Lower lobe of right lung (tissue), 2 donors: ENCODE data around the gene LOXL1. TPM values are rescaled to one million over a fixed set of nuclear protein-coding genes. Genes with fewer than 3 reads are reported as not detected.
A peak's percentile ranks its signal among the peaks of the same experiment; 100 is the strongest.

Source experiments
- ATAC-seq, 2 donors: fragments of 200-7000 bp; cut with Tn5 transposase; one replicate each; pipeline ENCODE4 v1.9.1; 2020 to 2022; ENCODE audit warnings: mild to moderate bottlenecking in 2 of 2, moderate library complexity in 2 of 2
- DNase-seq: peaks from one replicate; pipeline ENCODE4 v3.0.0-alpha.2; 2020
- H3K27ac ChIP-seq: fragments of 200-600 bp; one replicate; pipeline ENCODE4 v1.8.0; 2022
- H3K27me3 ChIP-seq: fragments of 200-600 bp; one replicate; pipeline ENCODE4 v1.8.0; 2022; ENCODE audit warnings: low read depth
- H3K36me3 ChIP-seq: fragments of 200-600 bp; one replicate; pipeline ENCODE4 v1.8.0; 2022; ENCODE audit warnings: mild to moderate bottlenecking
- H3K4me1 ChIP-seq: fragments of 200-600 bp; one replicate; pipeline ENCODE4 v1.8.0; 2022
- H3K4me3 ChIP-seq: fragments of 200-600 bp; one replicate; pipeline ENCODE4 v1.8.0; 2022; ENCODE audit warnings: mild to moderate bottlenecking
- H3K9me3 ChIP-seq: fragments of 200-600 bp; one replicate; pipeline ENCODE4 v1.8.0; 2022
- intact Hi-C: fragments of 100-400 bp; cut with DNase I; formaldehyde crosslinking; loops from one replicate; pipeline ENCODE4 v1.11.0; 2022
- total RNA-seq: library from RNA; stranded (reverse); fragmentation: NEBNext Ultra II Directional; extraction: Animal tissue kit (Norgen Biotek cat#: 25700); gene quantifications from one replicate; pipeline ENCODE4 v1.2.1, GENCODE V29; 2021
- TF ChIP-seq, protein P1 (sequence below): fragments of 200-600 bp; IDR thresholded peaks from one replicate; pipeline ENCODE4 v1.8.0; 2022; ENCODE audit warnings: antibody characterized with exemption, mild to moderate bottlenecking
- donor health status: DM: no; HTN: yes; CAD: no; lungs with severe emphysema.

LOXL1 gene
- total RNA-seq, 1 donor from 2014 or later: 7.6 TPM

DNA sequence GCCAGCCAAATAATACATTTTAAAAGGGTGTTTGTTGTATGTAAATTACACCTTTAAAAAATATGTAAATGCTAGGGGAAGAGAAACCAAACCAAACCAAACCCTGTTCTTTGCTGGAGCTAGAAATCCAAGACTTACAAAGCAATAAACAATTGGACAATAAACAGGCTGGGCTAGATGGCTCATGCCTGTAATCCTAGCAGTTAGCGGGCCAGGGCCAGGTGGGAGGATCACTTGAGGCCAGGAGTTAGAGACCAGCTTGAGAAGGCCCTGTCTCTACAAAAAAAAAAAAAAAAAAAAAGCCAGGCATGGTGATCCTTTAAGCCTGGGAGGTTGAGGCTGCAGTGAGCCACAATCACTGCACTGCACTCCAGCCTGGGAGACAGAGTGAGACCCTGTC lies 53.4 kb downstream of the LOXL1 start:
- Histone ChIP-seq H3K9me3 (no peaks in the 10 kb centered on the region), H3K36me3 (no peaks in the 10 kb centered on the region), H3K27ac (no peak overlapping the region), H3K27me3 (peaks cover 6% of the 10 kb centered on the region), H3K4me3 (no peak overlapping the region), H3K4me1 (peaks cover 44% of the 10 kb centered on the region)
- intact Hi-C loops: no loop called here
- TF ChIP-seq, protein P1, sequence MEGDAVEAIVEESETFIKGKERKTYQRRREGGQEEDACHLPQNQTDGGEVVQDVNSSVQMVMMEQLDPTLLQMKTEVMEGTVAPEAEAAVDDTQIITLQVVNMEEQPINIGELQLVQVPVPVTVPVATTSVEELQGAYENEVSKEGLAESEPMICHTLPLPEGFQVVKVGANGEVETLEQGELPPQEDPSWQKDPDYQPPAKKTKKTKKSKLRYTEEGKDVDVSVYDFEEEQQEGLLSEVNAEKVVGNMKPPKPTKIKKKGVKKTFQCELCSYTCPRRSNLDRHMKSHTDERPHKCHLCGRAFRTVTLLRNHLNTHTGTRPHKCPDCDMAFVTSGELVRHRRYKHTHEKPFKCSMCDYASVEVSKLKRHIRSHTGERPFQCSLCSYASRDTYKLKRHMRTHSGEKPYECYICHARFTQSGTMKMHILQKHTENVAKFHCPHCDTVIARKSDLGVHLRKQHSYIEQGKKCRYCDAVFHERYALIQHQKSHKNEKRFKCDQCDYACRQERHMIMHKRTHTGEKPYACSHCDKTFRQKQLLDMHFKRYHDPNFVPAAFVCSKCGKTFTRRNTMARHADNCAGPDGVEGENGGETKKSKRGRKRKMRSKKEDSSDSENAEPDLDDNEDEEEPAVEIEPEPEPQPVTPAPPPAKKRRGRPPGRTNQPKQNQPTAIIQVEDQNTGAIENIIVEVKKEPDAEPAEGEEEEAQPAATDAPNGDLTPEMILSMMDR: no peak
- ATAC-seq (no peak), DNase-seq (no peak)

DNA sequence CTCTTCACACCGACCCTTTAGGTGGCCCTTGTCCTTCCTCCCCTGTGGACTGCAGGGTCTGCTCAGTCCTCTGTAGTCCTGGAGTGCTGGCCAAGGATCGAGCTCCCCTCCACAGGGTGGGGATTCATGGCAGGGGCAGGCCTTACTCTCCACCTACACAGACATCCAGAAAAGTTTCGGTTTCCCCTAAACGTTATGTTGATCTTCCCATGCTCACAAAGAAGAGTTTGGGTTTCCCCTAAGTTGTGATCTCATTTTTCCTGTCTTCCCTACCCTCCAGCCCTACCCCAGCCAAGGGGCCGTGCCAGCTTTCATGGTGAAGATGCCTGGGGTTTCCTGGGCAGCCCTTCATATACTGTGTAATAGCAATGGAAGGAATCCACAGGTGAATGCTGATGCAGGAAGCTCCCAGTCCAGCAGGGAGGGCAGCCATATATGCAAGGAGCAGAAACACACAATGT lies 55.5 kb downstream of the LOXL1 start:
- ATAC-seq: peak in 1 of 2 donors; percentile 46
- Histone ChIP-seq H3K4me1 (peaks cover 65% of the 10 kb centered on the region), H3K27ac (peak overlapping the region; percentile 91), H3K36me3 (no peaks in the 10 kb centered on the region), H3K27me3 (no peaks in the 10 kb centered on the region), H3K9me3 (no peaks in the 10 kb centered on the region), H3K4me3 (no peak overlapping the region)
- intact Hi-C loops: no loop called here
- TF ChIP-seq, protein P1: no peak
- no peak for DNase-seq

DNA sequence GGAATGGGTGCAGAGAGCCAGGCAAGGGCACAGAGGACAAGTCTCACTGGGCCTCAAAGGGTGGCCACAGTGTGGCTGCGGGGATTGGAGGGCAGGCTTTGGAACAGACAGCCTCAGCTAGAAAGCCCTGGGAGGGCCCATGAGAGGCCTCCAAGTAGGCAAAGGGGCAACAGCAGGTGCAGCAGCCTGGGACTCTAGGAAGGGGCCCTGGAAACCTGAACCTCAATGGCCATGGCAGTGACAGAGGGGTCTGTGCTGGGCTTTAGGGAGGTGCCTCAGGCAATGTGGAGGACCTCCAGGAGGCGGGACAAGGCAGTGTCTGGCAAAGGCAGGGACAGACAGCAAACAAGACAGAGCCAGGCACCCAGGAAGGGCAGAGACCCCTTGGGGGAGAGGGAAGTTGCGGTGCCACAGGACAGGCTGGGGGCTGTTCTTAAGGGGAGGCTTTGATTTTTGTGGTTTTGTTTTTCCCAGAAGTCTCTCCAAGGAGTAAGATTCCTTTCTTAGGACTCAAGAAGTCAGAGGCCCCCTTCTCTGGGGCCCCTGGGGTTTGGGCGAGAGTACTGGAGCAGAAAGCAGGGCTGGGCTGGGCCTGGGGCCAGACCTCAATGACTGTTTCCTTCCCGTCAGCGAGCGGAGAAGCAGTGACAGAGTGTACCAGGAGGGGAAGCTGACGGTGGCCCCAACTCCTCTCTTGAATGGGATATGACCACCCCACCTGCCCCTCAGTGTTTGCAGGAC lies 56.1 kb downstream of the LOXL1 start:
- ATAC-seq (peak; percentile 91 to 92), DNase-seq (peak; percentile 87)
- no peaks in the 10 kb centered on the region for H3K27me3 ChIP-seq
- peaks cover 71% of the 10 kb centered on the region for H3K4me1 ChIP-seq
- peak overlapping the region; percentile 19 for H3K4me3 ChIP-seq
- H3K27ac ChIP-seq: peak overlapping the region; percentile 91
- intact Hi-C loops: no loop called here
- no peaks in the 10 kb centered on the region for H3K9me3 ChIP-seq
- TF ChIP-seq, protein P1: no peak
- H3K36me3 ChIP-seq: no peaks in the 10 kb centered on the region

DNA sequence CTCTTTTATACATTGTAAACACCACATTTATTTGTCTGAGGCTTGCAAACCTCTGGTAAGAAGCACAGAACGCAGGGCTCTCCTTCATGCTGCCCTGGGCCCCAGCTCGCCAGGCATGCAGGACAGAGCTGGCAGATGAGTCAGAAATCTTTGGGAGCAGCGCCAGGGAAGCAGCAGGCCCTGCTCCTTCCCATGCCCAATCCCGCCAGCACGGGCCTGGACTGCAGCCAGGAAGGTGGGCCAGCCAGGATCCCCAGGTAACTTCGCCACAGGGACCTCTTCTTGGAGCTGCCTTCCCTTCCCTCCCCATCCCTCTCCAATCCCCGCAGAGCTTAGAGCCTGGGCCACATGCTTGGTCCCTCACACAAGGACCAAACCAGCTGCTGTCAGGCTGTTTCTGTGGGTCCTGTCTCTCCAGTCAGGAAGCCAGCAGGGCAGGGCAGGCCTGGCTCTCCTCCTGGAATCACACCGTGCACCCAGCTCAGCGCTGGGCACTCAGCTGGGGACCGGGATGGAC lies 57.0 kb downstream of the LOXL1 start:
- DNase-seq (peak; percentile 51), ATAC-seq (peak; percentile 22 to 49)
- intact Hi-C loops: no loop called here
- H3K4me3 ChIP-seq: no peak overlapping the region
- peak overlapping the region; percentile 91 for H3K27ac ChIP-seq
- H3K36me3 ChIP-seq: no peaks in the 10 kb centered on the region
- no peaks in the 10 kb centered on the region for H3K9me3 ChIP-seq
- TF ChIP-seq, protein P1: no peak
- no peaks in the 10 kb centered on the region for H3K27me3 ChIP-seq
- peaks cover 75% of the 10 kb centered on the region for H3K4me1 ChIP-seq

DNA sequence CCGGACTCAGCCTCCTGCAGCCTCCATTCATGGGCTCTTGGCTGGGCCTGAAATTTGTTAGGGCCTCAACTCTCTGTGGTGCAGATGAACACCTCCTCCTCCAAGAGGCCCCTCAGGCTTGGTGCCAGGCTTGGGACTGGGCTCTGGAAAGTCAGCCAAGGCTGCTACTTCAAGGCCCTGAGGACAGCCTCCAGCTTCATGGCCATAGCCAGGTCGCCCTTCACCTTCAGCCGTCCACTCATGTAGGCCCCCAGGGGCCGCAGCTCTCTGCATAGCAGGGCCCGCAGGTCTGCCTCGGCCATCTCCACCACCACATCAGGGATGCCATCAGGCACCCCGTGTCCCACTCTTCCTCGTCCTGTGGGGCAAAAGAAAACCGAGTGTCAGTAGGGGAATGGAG lies 57.5 kb downstream of the LOXL1 start:
- H3K36me3 ChIP-seq: no peaks in the 10 kb centered on the region
- TF ChIP-seq, protein P1: no peak
- H3K9me3 ChIP-seq: no peaks in the 10 kb centered on the region
- intact Hi-C loops: no loop called here
- H3K27ac ChIP-seq: peak overlapping the region; percentile 91
- ATAC-seq: no peak
- H3K4me3 ChIP-seq: no peak overlapping the region
- no peak for DNase-seq
- H3K27me3 ChIP-seq: no peaks in the 10 kb centered on the region
- H3K4me1 ChIP-seq: peaks cover 80% of the 10 kb centered on the region
